Measurements from ENCODE around the gene ECEL1.
"Not testable (repeated sequence)": the region's sequence is repeated elsewhere in the genome, so short reads cannot be mapped to it uniquely, and the experiment has no call there.

ECEL1 gene

GRCh38 chr2:232458051-232458660 is 29.5 kb downstream of the ECEL1 start:
- DNase-seq: no peak

GRCh38 chr2:232457121-232458011 is 30.3 kb downstream of the ECEL1 start:
- DNase-seq: no peak

GRCh38 chr2:232456296-232457120 is 31.1 kb downstream of the ECEL1 start:
- no peak for DNase-seq

- no peak for DNase-seq
Measured at GRCh38 chr2:232455426-232456255, 32.0 kb downstream of the ECEL1 start, which contains the start of gene ALPI. Gene ALPI (plus strand): TSS chr2:232456153. CDS start chr2:232456200, 47 bp downstream.

GRCh38 chr2:232454630-232455029 is 33.0 kb downstream of the ECEL1 start:
- DNase-seq: no peak

GRCh38 chr2:232451645-232452044 is 36.0 kb downstream of the ECEL1 start:
- DNase-seq: not testable (repeated sequence)

GRCh38 chr2:232449964-232450363 is 37.7 kb downstream of the ECEL1 start:
- DNase-seq: no peak

- DNase-seq: no peak
Measured at GRCh38 chr2:232448304-232448690, 39.3 kb downstream of the ECEL1 start.

GRCh38 chr2:232447638-232448303 is 39.9 kb downstream of the ECEL1 start:
- DNase-seq: no peak

- no peak for DNase-seq
Measured at GRCh38 chr2:232447091-232447620, 40.5 kb downstream of the ECEL1 start.

- not testable (repeated sequence) for DNase-seq
Measured at GRCh38 chr2:232446266-232446777, 41.3 kb downstream of the ECEL1 start.

GRCh38 chr2:232445149-232445885 is 42.3 kb downstream of the ECEL1 start:
- DNase-seq: not testable (repeated sequence)

- DNase-seq: no peak
Measured at GRCh38 chr2:232444409-232445148, 43.1 kb downstream of the ECEL1 start.

GRCh38 chr2:232443669-232444408 is 43.8 kb downstream of the ECEL1 start:
- not testable (repeated sequence) for DNase-seq

GRCh38 chr2:232443047-232443446 is 44.6 kb downstream of the ECEL1 start:
- not testable (repeated sequence) for DNase-seq

GRCh38 chr2:232442431-232442830 is 45.2 kb downstream of the ECEL1 start:
- not testable (repeated sequence) for DNase-seq

- DNase-seq: not testable (repeated sequence)
Measured at GRCh38 chr2:232441922-232442321, 45.7 kb downstream of the ECEL1 start.

GRCh38 chr2:232441147-232441651 is 46.4 kb downstream of the ECEL1 start:
- no peak for DNase-seq

Measured in NCI-H2029 treated with DMSO at 0.1 percent for 48 hours (cell line).